ENCODE measurements around the gene SLC46A2.

DNA sequence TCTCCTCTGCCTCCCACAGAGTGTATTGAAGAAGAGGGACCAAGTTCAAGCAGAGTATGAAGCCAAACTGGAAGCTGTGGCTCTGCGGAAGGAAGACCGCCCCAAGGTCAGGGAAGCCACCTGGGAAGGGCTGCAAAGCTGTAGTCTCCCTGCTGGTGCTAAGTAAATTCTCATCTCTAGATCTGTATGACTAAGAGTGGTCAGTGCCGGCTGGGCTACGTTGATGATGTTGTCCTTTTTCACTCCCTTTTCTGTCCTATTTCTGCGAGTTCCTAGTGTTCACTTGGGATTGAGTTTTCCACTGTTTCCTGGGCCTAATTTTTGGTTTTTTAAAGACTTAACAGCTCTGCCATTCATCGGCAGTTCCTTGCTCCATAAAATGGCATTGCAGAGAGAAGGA is 39.8 kb downstream of the SLC46A2 start:
- TF ChIP-seq, protein P1, sequence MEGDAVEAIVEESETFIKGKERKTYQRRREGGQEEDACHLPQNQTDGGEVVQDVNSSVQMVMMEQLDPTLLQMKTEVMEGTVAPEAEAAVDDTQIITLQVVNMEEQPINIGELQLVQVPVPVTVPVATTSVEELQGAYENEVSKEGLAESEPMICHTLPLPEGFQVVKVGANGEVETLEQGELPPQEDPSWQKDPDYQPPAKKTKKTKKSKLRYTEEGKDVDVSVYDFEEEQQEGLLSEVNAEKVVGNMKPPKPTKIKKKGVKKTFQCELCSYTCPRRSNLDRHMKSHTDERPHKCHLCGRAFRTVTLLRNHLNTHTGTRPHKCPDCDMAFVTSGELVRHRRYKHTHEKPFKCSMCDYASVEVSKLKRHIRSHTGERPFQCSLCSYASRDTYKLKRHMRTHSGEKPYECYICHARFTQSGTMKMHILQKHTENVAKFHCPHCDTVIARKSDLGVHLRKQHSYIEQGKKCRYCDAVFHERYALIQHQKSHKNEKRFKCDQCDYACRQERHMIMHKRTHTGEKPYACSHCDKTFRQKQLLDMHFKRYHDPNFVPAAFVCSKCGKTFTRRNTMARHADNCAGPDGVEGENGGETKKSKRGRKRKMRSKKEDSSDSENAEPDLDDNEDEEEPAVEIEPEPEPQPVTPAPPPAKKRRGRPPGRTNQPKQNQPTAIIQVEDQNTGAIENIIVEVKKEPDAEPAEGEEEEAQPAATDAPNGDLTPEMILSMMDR (IDR thresholded peaks at IDR 0.05), result no peak
- no peak for TF ChIP-seq POLR2A (IDR thresholded peaks at IDR 0.05)
- no peak for TF ChIP-seq EP300 (IDR thresholded peaks at IDR 0.05)

Data from tibial nerve (tissue), 4 donors.